Memory B cell (primary cell): ENCODE measurements around the gene TAS2R43.
"Not testable (repeated sequence)": the region's sequence is repeated elsewhere in the genome, so short reads cannot be mapped to it uniquely, and the experiment has no call there.

Experiments
- ATAC-seq: fragments of 150-1000 bp; cut with Tn5 transposase; 2 replicates; pipeline ENCODE4 v1.10.0; 2021; ENCODE audit warnings: low read depth, mild to moderate bottlenecking, moderate library complexity
- DNase-seq, 2 donors: peaks; one replicate each; pipeline ENCODE4 v3.0.0; 2022; ENCODE audit warnings: low spot score in 2 of 2
- H3K27ac Mint-ChIP-seq: one replicate; pipeline ENCODE4 v1.8.0; 2022; ENCODE audit warnings: mild to moderate bottlenecking, moderate library complexity, mixed read lengths
- H3K27me3 Mint-ChIP-seq: one replicate; pipeline ENCODE4 v1.8.0; 2022; ENCODE audit warnings: mixed read lengths
- H3K36me3 Mint-ChIP-seq: one replicate; pipeline ENCODE4 v1.8.0; 2022; ENCODE audit warnings: mild to moderate bottlenecking, mixed read lengths
- H3K4me1 Mint-ChIP-seq: one replicate; pipeline ENCODE4 v1.8.0; 2022; ENCODE audit warnings: mixed read lengths
- H3K4me3 Mint-ChIP-seq: one replicate; pipeline ENCODE4 v1.8.0; 2022; ENCODE audit warnings: mild to moderate bottlenecking, moderate library complexity, mixed read lengths
- H3K9me3 Mint-ChIP-seq: one replicate; pipeline ENCODE4 v1.8.0; 2022; ENCODE audit warnings: mixed read lengths

TAS2R43 gene

GRCh38 chr12:11085419-11085818 lies 6.7 kb downstream of the TAS2R43 start:
- Mint-ChIP-seq H3K27ac (no peak overlapping the region), H3K4me1 (no peaks in the 10 kb centered on the region), H3K9me3 (peaks cover 8% of the 10 kb centered on the region), H3K4me3 (no peak overlapping the region), H3K36me3 (peaks cover 12% of the 10 kb centered on the region), H3K27me3 (no peaks in the 10 kb centered on the region)
- ATAC-seq, result no peak
- no peak for DNase-seq

GRCh38 chr12:11081987-11082386 lies 10.1 kb downstream of the TAS2R43 start:
- DNase-seq (no peak), ATAC-seq (no peak)
- H3K27me3 Mint-ChIP-seq, result no peaks in the 10 kb centered on the region
- H3K9me3 Mint-ChIP-seq, result peaks cover 8% of the 10 kb centered on the region
- H3K36me3 Mint-ChIP-seq, result peaks cover 15% of the 10 kb centered on the region
- H3K27ac Mint-ChIP-seq, result no peak overlapping the region
- no peak overlapping the region for H3K4me3 Mint-ChIP-seq
- H3K4me1 Mint-ChIP-seq, result peaks cover 5% of the 10 kb centered on the region

- DNase-seq, result no peak
- no peak for ATAC-seq
- H3K4me1 Mint-ChIP-seq, result peaks cover 14% of the 10 kb centered on the region
- no peak overlapping the region for H3K4me3 Mint-ChIP-seq
- H3K27ac Mint-ChIP-seq, result no peak overlapping the region
- peaks cover 5% of the 10 kb centered on the region for H3K9me3 Mint-ChIP-seq
- H3K36me3 Mint-ChIP-seq, result peaks cover 13% of the 10 kb centered on the region
- no peaks in the 10 kb centered on the region for H3K27me3 Mint-ChIP-seq
Observed at GRCh38 chr12:11078246-11078645, 13.9 kb downstream of the TAS2R43 start.

- Mint-ChIP-seq H3K36me3 (peaks cover 7% of the 10 kb centered on the region), H3K9me3 (no peaks in the 10 kb centered on the region), H3K4me1 (peaks cover 18% of the 10 kb centered on the region), H3K27me3 (no peaks in the 10 kb centered on the region), H3K27ac (no peak overlapping the region), H3K4me3 (no peak overlapping the region)
- ATAC-seq, result no peak
- DNase-seq, result no peak
Observed at GRCh38 chr12:11075642-11076041, 16.5 kb downstream of the TAS2R43 start.

- no peak for DNase-seq
- no peaks in the 10 kb centered on the region for H3K27me3 Mint-ChIP-seq
- H3K36me3 Mint-ChIP-seq, result peaks cover 11% of the 10 kb centered on the region
- H3K9me3 Mint-ChIP-seq, result peaks cover 2% of the 10 kb centered on the region
- no peak overlapping the region for H3K27ac Mint-ChIP-seq
- no peak for ATAC-seq
- no peak overlapping the region for H3K4me3 Mint-ChIP-seq
- H3K4me1 Mint-ChIP-seq, result peaks cover 16% of the 10 kb centered on the region
Observed at GRCh38 chr12:11071414-11071813, 20.7 kb downstream of the TAS2R43 start.

GRCh38 chr12:11070999-11071398 lies 21.1 kb downstream of the TAS2R43 start:
- H3K9me3 Mint-ChIP-seq, result peaks cover 2% of the 10 kb centered on the region
- no peak overlapping the region for H3K4me3 Mint-ChIP-seq
- H3K27me3 Mint-ChIP-seq, result no peaks in the 10 kb centered on the region
- no peak overlapping the region for H3K27ac Mint-ChIP-seq
- DNase-seq, result no peak
- peaks cover 16% of the 10 kb centered on the region for H3K4me1 Mint-ChIP-seq
- no peak for ATAC-seq
- H3K36me3 Mint-ChIP-seq, result peaks cover 11% of the 10 kb centered on the region

- H3K9me3 Mint-ChIP-seq, result peaks cover 2% of the 10 kb centered on the region
- H3K4me3 Mint-ChIP-seq, result no peak overlapping the region
- H3K36me3 Mint-ChIP-seq, result peaks cover 14% of the 10 kb centered on the region
- DNase-seq (no peak), ATAC-seq (no peak)
- no peaks in the 10 kb centered on the region for H3K27me3 Mint-ChIP-seq
- no peak overlapping the region for H3K27ac Mint-ChIP-seq
- peaks cover 13% of the 10 kb centered on the region for H3K4me1 Mint-ChIP-seq
Observed at GRCh38 chr12:11069854-11070365, 22.2 kb downstream of the TAS2R43 start.

GRCh38 chr12:11067514-11067913 lies 24.6 kb downstream of the TAS2R43 start:
- Mint-ChIP-seq H3K9me3 (peaks cover 2% of the 10 kb centered on the region), H3K4me1 (peaks cover 12% of the 10 kb centered on the region), H3K27me3 (no peaks in the 10 kb centered on the region), H3K4me3 (no peak overlapping the region), H3K27ac (no peak overlapping the region), H3K36me3 (peaks cover 13% of the 10 kb centered on the region)
- no peak for ATAC-seq
- no peak for DNase-seq

GRCh38 chr12:11062194-11062593 lies 29.9 kb downstream of the TAS2R43 start, which contains the start of gene TAS2R46:
Gene TAS2R46, minus strand, starts transcription at chr12:11062294. Its CDS starts 0 bp downstream, at chr12:11062294.
- Mint-ChIP-seq H3K4me1 (peaks cover 11% of the 10 kb centered on the region), H3K27ac (peak within 1 kb of the TSS; percentile 63)
- not testable (repeated sequence) for H3K27me3 Mint-ChIP-seq, H3K4me3 Mint-ChIP-seq, H3K36me3 Mint-ChIP-seq, H3K9me3 Mint-ChIP-seq, DNase-seq, ATAC-seq

GRCh38 chr12:11059784-11060183 lies 32.3 kb downstream of the TAS2R43 start:
- peaks cover 6% of the 10 kb centered on the region for H3K36me3 Mint-ChIP-seq

GRCh38 chr12:11059041-11059440 lies 33.1 kb downstream of the TAS2R43 start:
- Mint-ChIP-seq H3K27ac (no peak overlapping the region), H3K9me3 (no peaks in the 10 kb centered on the region), H3K4me1 (peaks cover 9% of the 10 kb centered on the region), H3K4me3 (no peak overlapping the region), H3K27me3 (no peaks in the 10 kb centered on the region), H3K36me3 (peaks cover 6% of the 10 kb centered on the region)
- ATAC-seq (no peak), DNase-seq (no peak)

More at GRCh38 chr12:11059784-11060183, 32.3 kb downstream of the TAS2R43 start:
- H3K4me3 Mint-ChIP-seq, result no peak overlapping the region
- H3K27ac Mint-ChIP-seq, result no peak overlapping the region
- H3K27me3 Mint-ChIP-seq, result no peaks in the 10 kb centered on the region
- H3K4me1 Mint-ChIP-seq, result peaks cover 11% of the 10 kb centered on the region
- H3K9me3 Mint-ChIP-seq, result no peaks in the 10 kb centered on the region
- no peak for ATAC-seq
- no peak for DNase-seq

- DNase-seq (no peak), ATAC-seq (no peak)
- peaks cover 16% of the 10 kb centered on the region for H3K36me3 Mint-ChIP-seq
- no peak overlapping the region for H3K27ac Mint-ChIP-seq
- H3K4me1 Mint-ChIP-seq, result no peaks in the 10 kb centered on the region
- H3K4me3 Mint-ChIP-seq, result no peak overlapping the region
- peaks cover 7% of the 10 kb centered on the region for H3K9me3 Mint-ChIP-seq
- no peaks in the 10 kb centered on the region for H3K27me3 Mint-ChIP-seq
Observed at GRCh38 chr12:11055306-11055705, 36.8 kb downstream of the TAS2R43 start.

- not testable (repeated sequence) for H3K27ac Mint-ChIP-seq, H3K4me1 Mint-ChIP-seq, H3K9me3 Mint-ChIP-seq, H3K4me3 Mint-ChIP-seq, ATAC-seq, H3K27me3 Mint-ChIP-seq, DNase-seq
- H3K36me3 Mint-ChIP-seq, result peaks cover 37% of the 10 kb centered on the region
Observed at GRCh38 chr12:11049806-11050531, 42.1 kb downstream of the TAS2R43 start.

- not testable (repeated sequence) for H3K9me3 Mint-ChIP-seq, H3K4me3 Mint-ChIP-seq, DNase-seq, H3K4me1 Mint-ChIP-seq, H3K27ac Mint-ChIP-seq, H3K27me3 Mint-ChIP-seq, ATAC-seq
- peaks cover 44% of the 10 kb centered on the region for H3K36me3 Mint-ChIP-seq
Observed at GRCh38 chr12:11041366-11041765, 50.7 kb downstream of the TAS2R43 start.
